H1 (cell line): ENCODE data around the gene AGAP1. TPM values are rescaled to one million over a fixed set of nuclear protein-coding genes. Genes with fewer than 3 reads are reported as not detected.

ENCODE experiments used
- CTCF ChIA-PET: fragments of 300-600 bp; sonication (Branson Sonifier 250); formaldehyde crosslinking; loops from one replicate; lab custom pipeline; 2021; ENCODE audit not compliant: partially characterized antibody; lab: Charles Lee
- POLR2A ChIA-PET: fragments of 300-600 bp; sonication (Branson Sonifier 250); formaldehyde crosslinking; loops from one replicate; lab custom pipeline; 2021; ENCODE audit warnings: inconsistent platforms; ENCODE audit not compliant: partially characterized antibody; lab: Charles Lee
- DNase-seq, 2 experiments: peaks; one replicate each; pipeline versions ENCODE4 v3.0.0 to v3.0.0-alpha.2; 2010 to 2022; ENCODE audit warnings: low spot score in 2 of 2, low read depth in 1 of 2, mixed read lengths in 1 of 2
- FAIRE-seq: peaks from 2 replicates; lab custom pipeline; 2011; peaks lifted over from hg19 to GRCh38; lab: Jason Lieb, UNC
- H2AFZ ChIP-seq: 2 replicates; pipeline ENCODE4 v1.8.1; 2012; ENCODE audit warnings: low read length, inconsistent platforms
- H2AK5ac ChIP-seq: 2 replicates; pipeline ENCODE4 v1.6.1; 2013; ENCODE audit warnings: low read depth, low read length
- H2BK120ac ChIP-seq: replicated peaks from 2 replicates; pipeline ENCODE3; 2013; ENCODE audit warnings: low read depth, low read length, inconsistent platforms
- H2BK12ac ChIP-seq: 2 replicates; pipeline ENCODE4 v1.6.1; 2013; ENCODE audit warnings: low read depth, low read length
- H2BK15ac ChIP-seq: 2 replicates; pipeline ENCODE4 v1.6.1; 2013; ENCODE audit warnings: low read length
- H2BK20ac ChIP-seq: 2 replicates; pipeline ENCODE4 v1.6.1; 2013; ENCODE audit warnings: low read length
- H2BK5ac ChIP-seq: 2 replicates; pipeline ENCODE4 v1.6.1; 2013; ENCODE audit warnings: low read depth, low read length
- H3K14ac ChIP-seq: 2 replicates; pipeline ENCODE4 v1.6.1; 2013; ENCODE audit warnings: inconsistent platforms; ENCODE audit not compliant: insufficient read length
- H3K18ac ChIP-seq: 2 replicates; pipeline ENCODE4 v1.6.1; 2013; ENCODE audit warnings: low read length; ENCODE audit errors: extremely low read depth
- H3K23ac ChIP-seq: 2 replicates; pipeline ENCODE4 v1.6.1; 2013; ENCODE audit warnings: inconsistent platforms; ENCODE audit not compliant: insufficient read length
- H3K23me2 ChIP-seq: 2 replicates; pipeline ENCODE4 v1.6.1; 2013; ENCODE audit warnings: low read depth, low read length
- H3K27ac ChIP-seq: 2 replicates; pipeline ENCODE4 v1.6.1; 2011; ENCODE audit warnings: low read depth, low read length, inconsistent platforms
- H3K27me3 ChIP-seq, 4 experiments: replicated peaks in 1 of 4; 1 replicate in 1 of 4; 2 replicates in 3 of 4; pipeline versions ENCODE4 v1.6.1 to v1.8.1; 2011 to 2013; ENCODE audit warnings: low read length in 3 of 4, mild to moderate bottlenecking in 3 of 4, inconsistent platforms in 2 of 4, mixed read lengths in 2 of 4, moderate library complexity in 1 of 4; ENCODE audit not compliant: control insufficient read depth in 3 of 4, insufficient read depth in 3 of 4; ENCODE audit errors: extremely low read depth in 1 of 4
- H3K36me3 ChIP-seq, 4 experiments: 2 replicates each; pipeline versions ENCODE4 v1.6.1 to v1.8.1; 2011 to 2013; ENCODE audit warnings: mild to moderate bottlenecking in 4 of 4, low read length in 3 of 4, moderate library complexity in 2 of 4, control low read depth in 1 of 4, inconsistent platforms in 1 of 4; ENCODE audit not compliant: insufficient read depth in 4 of 4, control insufficient read depth in 2 of 4
- H3K4ac ChIP-seq: replicated peaks from 2 replicates; pipeline ENCODE3; 2013; ENCODE audit warnings: low read length, low read depth, mixed read lengths, inconsistent platforms; ENCODE audit not compliant: insufficient read length
- H3K4me1 ChIP-seq, 4 experiments: replicated peaks in 1 of 4; 1 replicate in 1 of 4; 2 replicates in 3 of 4; pipeline versions ENCODE4 v1.6.1 to v1.8.1; 2011 to 2013; ENCODE audit warnings: low read length in 3 of 4, inconsistent platforms in 2 of 4, mixed read lengths in 1 of 4; ENCODE audit not compliant: insufficient read depth in 4 of 4, control insufficient read depth in 3 of 4
- H3K4me2 ChIP-seq, 2 experiments: 2 replicates each; pipeline versions ENCODE4 v1.6.1 to v1.8.1; 2011 to 2013; ENCODE audit warnings: low read depth in 2 of 2, low read length in 2 of 2, control low read depth in 1 of 2, inconsistent platforms in 1 of 2, mild to moderate bottlenecking in 1 of 2; ENCODE audit not compliant: insufficient read depth in 1 of 2
- H3K4me3 ChIP-seq, 4 experiments: fragments of 200-600, 300-600 bp in 1 of 4; sonication (generic), shearing (Covaris generic), sonication (Bioruptor Twin) in 1 of 4; 2 replicates each; pipeline versions ENCODE4 v1.5.1 to v1.8.1; 2011 to 2016; ENCODE audit warnings: low read length in 4 of 4, low read depth in 3 of 4, control low read depth in 2 of 4, inconsistent platforms in 2 of 4, mild to moderate bottlenecking in 2 of 4, mixed read lengths in 1 of 4, moderate library complexity in 1 of 4; ENCODE audit not compliant: insufficient read depth in 2 of 4; ENCODE audit errors: extremely low read depth in 1 of 4
- H3K56ac ChIP-seq: replicated peaks from 2 replicates; pipeline ENCODE3; 2013; ENCODE audit warnings: low read depth, mild to moderate bottlenecking, mixed read lengths, low read length, inconsistent platforms; ENCODE audit not compliant: insufficient read length
- H3K79me1 ChIP-seq: 2 replicates; pipeline ENCODE4 v1.6.1; 2013; ENCODE audit warnings: low read depth, low read length, control low read depth
- H3K79me2 ChIP-seq, 2 experiments: 2 replicates each; pipeline versions ENCODE4 v1.6.1 to v1.8.1; 2012 to 2013; ENCODE audit warnings: low read length in 2 of 2, mild to moderate bottlenecking in 2 of 2, inconsistent platforms in 1 of 2; ENCODE audit not compliant: insufficient read depth in 2 of 2, control insufficient read depth in 1 of 2
- H3K9ac ChIP-seq, 4 experiments: replicated peaks in 1 of 4; 1 replicate in 1 of 4; 2 replicates in 3 of 4; pipeline versions ENCODE4 v1.6.1 to v1.8.1; 2011 to 2013; ENCODE audit warnings: low read depth in 3 of 4, low read length in 3 of 4, control low read depth in 2 of 4, mild to moderate bottlenecking in 2 of 4, moderate library complexity in 2 of 4, inconsistent platforms in 1 of 4; ENCODE audit errors: extremely low read depth in 1 of 4
- H3K9me3 ChIP-seq, 2 experiments: 2 replicates each; pipeline versions ENCODE4 v1.6.1 to v1.8.1; 2012 to 2013; ENCODE audit warnings: mild to moderate bottlenecking in 2 of 2, moderate library complexity in 2 of 2, control low read depth in 1 of 2, inconsistent platforms in 1 of 2, low read depth in 1 of 2, low read length in 1 of 2, mixed read lengths in 1 of 2; ENCODE audit not compliant: insufficient read depth in 2 of 2
- H4K20me1 ChIP-seq, 2 experiments: replicated peaks in 1 of 2; 2 replicates each; pipeline versions ENCODE3 to v1.8.1; 2011 to 2013; ENCODE audit warnings: inconsistent platforms in 2 of 2, low read length in 2 of 2, mild to moderate bottlenecking in 1 of 2; ENCODE audit not compliant: insufficient read depth in 2 of 2, control insufficient read depth in 1 of 2
- H4K5ac ChIP-seq: 2 replicates; pipeline ENCODE4 v1.6.1; 2013; ENCODE audit warnings: low read length, low read depth, mixed read lengths, inconsistent platforms; ENCODE audit not compliant: insufficient read length
- H4K8ac ChIP-seq: 2 replicates; pipeline ENCODE4 v1.8.0; 2013; ENCODE audit warnings: mild to moderate bottlenecking, moderate library complexity, low read length, inconsistent platforms; ENCODE audit not compliant: insufficient read depth; ENCODE audit errors: extremely low read depth
- H4K91ac ChIP-seq: replicated peaks from 2 replicates; pipeline ENCODE3; 2013; ENCODE audit warnings: low read length, mixed read lengths, inconsistent platforms; ENCODE audit not compliant: insufficient read length
- EZH2 ChIP-seq: fragments of 200-600 bp; sonication (generic); IDR thresholded peaks from 2 replicates; pipeline ENCODE4 v1.7.1; 2012; ENCODE audit warnings: low read depth, mild to moderate bottlenecking, moderate library complexity, low read length, inconsistent platforms; ENCODE audit not compliant: severe bottlenecking
- TAF7 ChIP-seq: optimal IDR thresholded peaks from 2 replicates; pipeline ENCODE3; 2011; ENCODE audit warnings: low read depth, mild to moderate bottlenecking, inconsistent platforms, low read length, moderate library complexity, borderline replicate concordance
- WGBS, 2 experiments: shearing (Covaris generic) in 1 of 2; methylation state at CpG; one replicate each; pipeline versions ENCODE4 v1.1.6 to v1.1.7; 2013 to 2015; ENCODE audit warnings: low lambda C conversion rate in 2 of 2, mixed read lengths in 2 of 2, inconsistent platforms in 1 of 2, low coverage in 1 of 2, missing lambda C conversion rate in 1 of 2; ENCODE audit not compliant: insufficient replicate concordance in 2 of 2, insufficient coverage in 1 of 2, insufficient read length in 1 of 2; ENCODE audit errors: extremely low coverage in 1 of 2, missing lambda C conversion rate in 1 of 2; 5-methylcytosine and 5-hydroxymethylcytosine counted together
- polyA plus RNA-seq, 7 experiments: library from polyadenylated mRNA; depleted of rRNA in 3 of 7; stranded (reverse) in 5 of 7; unstranded in 2 of 7; fragments of >200 nt in 5 of 7; fragments of 200-250 nt in 2 of 7; gene quantifications; 1 replicate in 5 of 7; 2 replicates in 1 of 7; 4 replicates in 1 of 7; pipeline versions ENCODE4 v1.2.1 to v1.2.3, GENCODE V29; 2011 to 2013; ENCODE audit warnings: missing spikeins in 2 of 7, mixed read lengths in 2 of 7
- total RNA-seq: library from RNA; stranded (reverse); fragmentation: NEBNext Ultra II Directional; extraction: Animal tissue kit (Norgen Biotek cat#: 25700); gene quantifications from 2 replicates; pipeline ENCODE4 v1.2.1, GENCODE V29; 2021

The AGAP1 gene
- total and polyA plus RNA-seq, 2 of the 8 experiments (the other 6 are each of a cell fraction or from before 2014, with no cell fraction given) = 18.1 to 39.4 TPM

DNA sequence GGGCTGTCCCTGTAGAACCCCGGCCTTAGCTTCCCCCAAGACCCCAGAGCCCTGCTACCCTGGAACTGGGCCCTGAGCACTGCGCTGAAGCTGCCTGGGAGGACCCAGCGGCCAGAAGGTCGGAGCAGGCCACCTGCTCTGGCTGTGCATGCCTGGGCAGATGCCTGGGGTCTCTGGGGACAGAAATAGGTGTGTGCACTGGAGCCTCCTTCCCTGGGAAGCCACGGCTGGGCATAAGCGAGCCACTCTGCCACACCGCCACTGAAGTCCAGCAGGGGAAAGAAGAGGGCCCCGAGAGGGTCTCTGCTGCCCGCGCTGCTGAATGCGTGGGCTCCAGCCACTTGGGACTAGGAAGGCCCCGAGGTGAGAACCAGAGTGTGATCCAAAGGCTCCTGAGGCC, 667.7 kb downstream of the AGAP1 start:
- Histone ChIP-seq H3K9me3 (no peaks in the 10 kb centered on the region), H3K4me1 (peaks cover 4 to 54% (median 40%) of the 10 kb centered on the region in 4 experiments), H3K4me2 (no peak overlapping the region), H2BK5ac (peak overlapping the region; percentile 97; the same call in 1 of the 2 replicates), H3K4ac (no peak overlapping the region), H4K91ac (peak overlapping the region; percentile 4), H3K79me1 (no peaks in the 10 kb centered on the region), H3K27me3 (peaks cover 87 to 98% (median 95%) of the 10 kb centered on the region in 4 experiments), H4K8ac (no peak overlapping the region; the same call in 1 of the 2 replicates), H3K4me3 (no peak overlapping the region), H3K36me3 (no peaks in the 10 kb centered on the region; a peak in 1 of 8 replicates), H2BK15ac (peak overlapping the region; percentile 81; the same call in 1 of the 2 replicates), H3K79me2 (no peaks in the 10 kb centered on the region), H3K23me2 (peaks cover 18% of the 10 kb centered on the region; the same call in 1 of the 2 replicates), H3K23ac (no peak overlapping the region), H4K20me1 (peaks cover 14% of the 10 kb centered on the region in 2 experiments), H2BK120ac (no peak overlapping the region), H3K56ac (no peak overlapping the region), H3K27ac (no peak overlapping the region), H3K14ac (no peak overlapping the region), H4K5ac (no peak overlapping the region), H2BK20ac (peak overlapping the region; percentile 80; the same call in 1 of the 2 replicates), H2AFZ (no peak overlapping the region), H2AK5ac (peak overlapping the region; percentile 89; the same call in 1 of the 2 replicates), H2BK12ac (peak overlapping the region; percentile 97; the same call in 1 of the 2 replicates), H3K18ac (peak overlapping the region; percentile 78), H3K9ac (no peak overlapping the region)
- POLR2A ChIA-PET = interaction anchor here (1.1 to 6.3 kb wide), 4 partner anchors 9 to 65 kb away, joined by 3 to 54 read pairs (median 4); partner anchors contain the start of gene GBX2
- FAIRE-seq (no peak), DNase-seq (no peak)
- 52% methylated on average over 12 of the region's 12 CpGs; no CpG with 5 or more reads in 1 of the 2 experiments for WGBS, 2 experiments
- TF ChIP-seq TAF7 (no peak), EZH2 (peak; percentile 35)
- CTCF ChIA-PET = interaction anchor here (0.6 to 3.1 kb wide), 6 partner anchors 9 to 383 kb away, joined by 3 to 44 read pairs (median 4); no protein-coding TSS in a partner anchor
